Endothelial cell of umbilical vein (primary cell): ENCODE results near the gene RASAL2.

Experiments
- CTCF ChIP-seq, 2 donors: IDR thresholded peaks; 1 replicate in 1 of 2; 2 replicates in 1 of 2; pipeline ENCODE4 v1.5.1; 2011; ENCODE audit warnings: low read length in 2 of 2, mild to moderate bottlenecking in 2 of 2, moderate library complexity in 2 of 2, control low read depth in 1 of 2, inconsistent platforms in 1 of 2, low read depth in 1 of 2; ENCODE audit not compliant: insufficient read depth in 1 of 2; ENCODE audit errors: extremely low read depth in 1 of 2
- EZH2 ChIP-seq: IDR thresholded peaks from 2 replicates; pipeline ENCODE4 v1.6.1; 2012; ENCODE audit warnings: borderline replicate concordance, low read depth, mild to moderate bottlenecking, moderate library complexity, low read length, inconsistent platforms; ENCODE audit not compliant: severe bottlenecking
- MYC ChIP-seq: IDR thresholded peaks from one replicate; pipeline ENCODE4 v1.6.1; 2011; ENCODE audit warnings: mild to moderate bottlenecking, low read depth, low read length
- POLR2A ChIP-seq: IDR thresholded peaks from 2 replicates; pipeline ENCODE4 v1.6.1; 2012; ENCODE audit warnings: low read depth, mild to moderate bottlenecking, control low read depth, low read length
- POLR2AphosphoS5 ChIP-seq: IDR thresholded peaks from 2 replicates; pipeline ENCODE4 v1.6.1; 2012; ENCODE audit warnings: low read depth, mild to moderate bottlenecking, control low read depth, low read length, moderate library complexity; ENCODE audit not compliant: insufficient read depth

- no peak for TF ChIP-seq CTCF (IDR thresholded peaks at IDR 0.05; ENCODE audit: extremely low read depth in 1 of 2, insufficient read depth in 1 of 2, low read depth in 1 of 2, low read length in 2 of 2)
- no peak for TF ChIP-seq MYC
- no peak for TF ChIP-seq POLR2AphosphoS5
- no peak for TF ChIP-seq POLR2A
- TF ChIP-seq EZH2 = no peak
These were observed 404.1 kb downstream of the RASAL2 start for GRCh38 chr1:178497903-178498478.
